NCI-H2081 (cell line): Measurements from ENCODE around the gene PKIB.
"Not testable (repeated sequence)": the region's sequence is repeated elsewhere in the genome, so short reads cannot be mapped to it uniquely, and the experiment has no call there.

Experiments used
- DNase-seq, 2 experiments: peaks; one replicate each; lab custom pipeline; 2025; lab: John Stamatoyannopoulos, UW

The PKIB gene

DNA sequence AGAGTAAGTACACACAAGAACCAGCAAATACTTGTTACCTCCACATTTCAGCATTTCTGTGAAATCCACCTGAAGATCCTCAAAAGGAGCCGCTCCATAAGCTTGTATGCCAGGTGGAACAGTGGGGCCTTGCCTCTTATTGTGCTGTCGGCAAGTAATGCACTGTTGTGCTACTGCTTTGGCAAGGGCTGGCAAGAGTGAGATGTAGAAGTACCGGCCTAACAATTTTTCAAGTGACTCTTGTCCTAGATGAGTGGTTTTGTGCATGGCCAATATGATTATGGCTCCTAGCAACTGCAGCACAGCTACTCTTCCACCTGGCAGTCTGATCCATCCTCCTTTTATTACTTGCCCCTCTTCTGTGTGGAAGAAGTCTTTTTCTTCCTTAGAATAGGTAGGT lies 134.7 kb downstream of the PKIB start:
- DNase-seq, result not testable (repeated sequence)

DNA sequence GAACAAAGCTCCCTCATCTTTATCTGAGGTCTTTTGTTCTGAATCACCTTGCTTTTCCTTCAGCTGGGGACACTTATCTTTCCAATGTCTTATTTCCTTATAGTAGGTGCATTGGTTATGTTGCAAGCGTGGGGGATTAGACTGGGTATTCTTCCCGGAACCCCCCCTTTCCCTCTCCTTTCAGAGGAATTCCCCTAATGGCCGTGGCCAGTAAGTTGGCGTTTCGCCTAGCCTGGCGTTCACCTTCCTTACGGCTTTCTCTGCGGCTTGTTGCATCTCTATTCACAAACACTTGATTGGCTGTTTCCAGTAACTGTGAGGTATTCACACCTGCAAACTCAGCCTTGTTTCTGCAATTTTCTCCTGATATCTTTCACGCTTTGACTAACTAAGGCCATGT lies 136.5 kb downstream of the PKIB start:
- DNase-seq, result no peak

GRCh38 chr6:122747573-122747972 lies 137.4 kb downstream of the PKIB start:
- no peak for DNase-seq

- not testable (repeated sequence) for DNase-seq
Observed at GRCh38 chr6:122748945-122749344, 138.7 kb downstream of the PKIB start.

GRCh38 chr6:122749451-122750050 lies 139.3 kb downstream of the PKIB start:
- no peak for DNase-seq

DNA sequence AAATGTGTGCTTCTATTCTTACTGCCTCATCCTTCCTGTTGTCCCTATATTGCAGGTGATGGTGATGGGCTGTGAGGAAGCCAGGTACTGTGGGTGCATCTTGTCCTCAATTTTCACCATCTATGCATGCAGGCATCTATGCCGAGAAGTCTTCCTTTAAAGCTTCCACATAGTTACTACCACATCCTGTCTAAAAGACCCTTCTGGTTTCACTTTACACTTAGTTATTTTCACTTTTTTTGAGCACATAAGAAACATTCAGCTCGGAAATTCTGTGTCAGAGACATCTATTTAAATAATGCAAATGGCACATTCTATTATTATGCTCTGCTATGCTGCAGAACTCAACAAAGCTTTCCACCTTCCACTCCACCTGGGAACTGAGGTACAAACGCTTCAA lies 141.1 kb downstream of the PKIB start:
- DNase-seq, result no peak

GRCh38 chr6:122752459-122752858 lies 142.3 kb downstream of the PKIB start:
- no peak for DNase-seq

- no peak for DNase-seq
Observed at GRCh38 chr6:122753000-122753687, 142.9 kb downstream of the PKIB start.

- DNase-seq, result no peak
Observed at GRCh38 chr6:122753688-122754056, 143.5 kb downstream of the PKIB start.

- no peak for DNase-seq
Observed at GRCh38 chr6:122754191-122754731, 144.1 kb downstream of the PKIB start.

DNA sequence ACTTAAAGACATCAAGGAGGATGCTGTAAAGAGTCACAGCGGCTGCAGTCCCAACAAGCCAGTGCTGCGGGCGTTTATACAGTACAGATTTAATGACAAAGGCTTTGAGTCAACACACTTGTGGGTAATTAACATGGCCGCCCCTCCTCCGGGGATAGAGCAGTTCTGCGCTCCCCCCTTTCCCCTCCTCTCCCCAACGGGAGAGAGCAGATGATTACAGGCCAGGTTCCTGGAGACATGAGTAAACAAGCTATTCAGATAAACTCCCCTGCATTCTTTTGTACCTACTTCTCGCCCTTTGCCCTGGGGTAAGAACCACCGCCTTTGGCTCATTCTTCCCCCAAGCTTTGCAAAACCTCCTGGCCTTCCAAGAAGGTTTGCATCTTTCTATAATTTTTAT lies 145.7 kb downstream of the PKIB start:
- peak in 1 of 2 experiments; percentile 14 for DNase-seq

GRCh38 chr6:122758927-122759334 lies 148.7 kb downstream of the PKIB start:
- no peak for DNase-seq

DNA sequence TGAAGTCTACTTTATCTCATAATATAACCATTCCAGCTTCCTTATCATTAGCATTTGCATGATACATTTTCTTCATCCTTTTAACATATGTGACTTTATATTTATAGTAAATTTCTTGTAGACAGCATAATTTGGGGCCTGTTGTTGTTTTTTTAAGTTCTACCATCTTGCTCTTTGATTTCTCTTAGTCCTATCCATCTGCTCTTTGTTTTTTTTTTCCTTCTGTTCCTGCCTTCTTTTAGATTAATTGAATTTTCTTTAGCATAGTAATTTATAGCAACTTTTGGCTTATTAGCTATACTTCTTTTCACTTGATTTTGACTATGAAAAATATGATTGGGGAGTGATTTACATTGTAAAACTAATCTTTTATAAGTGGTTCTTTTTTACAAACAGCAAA lies 150.1 kb downstream of the PKIB start:
- DNase-seq, result no peak

GRCh38 chr6:122766256-122766655 lies 156.1 kb downstream of the PKIB start:
- no peak for DNase-seq

DNA sequence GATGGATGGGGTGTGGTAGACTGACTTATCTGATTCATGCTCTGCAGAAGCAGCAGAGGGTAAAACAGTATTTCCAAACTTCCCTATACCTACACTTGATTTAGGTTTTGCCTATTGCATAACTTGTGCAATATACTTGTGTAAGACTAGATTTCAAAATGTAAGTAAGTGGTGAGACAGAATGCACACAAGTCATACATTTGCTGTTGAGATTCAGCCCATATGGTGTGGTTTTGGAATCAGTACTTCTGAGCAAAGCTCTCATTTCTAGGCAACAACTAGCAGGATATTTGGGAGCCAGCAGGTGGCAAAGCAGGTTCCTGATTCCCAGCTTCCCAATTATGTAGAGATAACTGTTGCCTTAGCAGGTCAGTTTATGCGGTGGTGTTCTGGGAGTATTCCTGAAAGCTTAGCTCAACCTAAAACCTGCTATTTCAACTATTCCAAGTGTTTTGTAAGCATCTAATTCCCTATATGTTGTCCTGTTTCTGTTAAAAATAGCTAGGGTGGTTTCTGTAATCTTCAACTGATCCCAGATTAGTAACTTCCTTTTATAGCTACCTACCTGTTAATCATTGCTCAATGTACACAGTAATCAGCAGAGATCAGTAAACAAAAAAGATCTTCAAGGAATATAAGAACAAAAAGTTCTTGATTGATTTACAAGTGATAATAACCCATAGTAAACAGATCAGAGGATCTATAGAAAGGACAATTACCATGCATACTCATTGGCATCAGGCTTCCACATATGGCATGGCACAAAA lies 160.8 kb downstream of the PKIB start:
- DNase-seq, result peak in 1 of 2 experiments; percentile 3

- DNase-seq, result no peak
Observed at GRCh38 chr6:122772724-122773415, 162.7 kb downstream of the PKIB start.
